SK-N-SH (cell line): ENCODE measurements around the gene ARHGAP26. TPM values are rescaled to one million over a fixed set of nuclear protein-coding genes. Genes with fewer than 3 reads are reported as not detected.

ENCODE experiments used
- CTCF ChIA-PET: fragments of 300-600, 350-600 bp; formaldehyde crosslinking; extraction: SDS; loops from one replicate; lab custom pipeline; 2021; lab: Yijun Ruan, JAX
- POLR2A ChIA-PET: fragments of 350-600 bp; sonication (Branson Sonifier 250); formaldehyde crosslinking; extraction: SDS; loops from one replicate; lab custom pipeline; 2020; ENCODE audit warnings: antibody characterized with exemption, inconsistent platforms; lab: Yijun Ruan, JAX
- DNase-seq: peaks from one replicate; pipeline ENCODE4 v3.0.0; 2012
- H2AFZ ChIP-seq: fragments of 200-600 bp; sonication (generic); 2 replicates; pipeline ENCODE4 v1.8.1; 2016; ENCODE audit warnings: antibody characterized with exemption, mild to moderate bottlenecking, low read depth
- H3F3A ChIP-seq: fragments of 200-600 bp; sonication (generic); replicated peaks from 2 replicates; pipeline ENCODE3; 2016; ENCODE audit warnings: antibody characterized with exemption, mild to moderate bottlenecking; ENCODE audit not compliant: insufficient read depth
- H3K27ac ChIP-seq, 2 experiments: fragments of 200-500 bp in 1 of 2; fragments of 200-600 bp in 1 of 2; sonication (Bioruptor generic) in 1 of 2; sonication (generic), shearing (Covaris generic) in 1 of 2; 2 replicates each; pipeline versions ENCODE4 v1.5.1 to v1.6.1; 2014 to 2016; ENCODE audit warnings: low read depth in 2 of 2, inconsistent platforms in 1 of 2, low read length in 1 of 2, mild to moderate bottlenecking in 1 of 2, mixed read lengths in 1 of 2
- H3K27me3 ChIP-seq: fragments of 200-600 bp; sonication (generic), shearing (Covaris generic); 2 replicates; pipeline ENCODE4 v1.6.1; 2016; ENCODE audit warnings: mixed run types; ENCODE audit not compliant: insufficient read depth
- H3K36me3 ChIP-seq, 2 experiments: fragments of 200-500 bp in 1 of 2; fragments of 200-600 bp in 1 of 2; sonication (Bioruptor generic) in 1 of 2; sonication (generic) in 1 of 2; replicated peaks in 1 of 2; 2 replicates each; pipeline versions ENCODE3 to v1.5.1; 2014 to 2016; ENCODE audit warnings: low read length in 1 of 2, mild to moderate bottlenecking in 1 of 2; ENCODE audit not compliant: insufficient read depth in 2 of 2, control insufficient read depth in 1 of 2
- H3K4me1 ChIP-seq, 2 experiments: fragments of 200-500 bp in 1 of 2; fragments of 200-600 bp in 1 of 2; sonication (Bioruptor generic) in 1 of 2; sonication (generic), shearing (Covaris generic) in 1 of 2; 2 replicates each; pipeline versions ENCODE4 v1.5.1 to v1.6.1; 2014 to 2016; ENCODE audit warnings: low read depth in 1 of 2, low read length in 1 of 2, mixed run types in 1 of 2; ENCODE audit not compliant: insufficient read depth in 2 of 2, control insufficient read depth in 1 of 2
- H3K4me2 ChIP-seq: fragments of 200-600 bp; sonication (generic), shearing (Covaris generic); 2 replicates; pipeline ENCODE4 v1.6.1; 2017; ENCODE audit warnings: mixed run types
- H3K4me3 ChIP-seq, 2 experiments: fragments of 200-500 bp in 1 of 2; fragments of 200-600 bp in 1 of 2; sonication (Bioruptor generic) in 1 of 2; sonication (generic), shearing (Covaris generic) in 1 of 2; 2 replicates each; pipeline versions ENCODE4 v1.5.1 to v1.8.1; 2014 to 2016; ENCODE audit warnings: low read depth in 2 of 2, inconsistent platforms in 1 of 2, low read length in 1 of 2, mild to moderate bottlenecking in 1 of 2, mixed read lengths in 1 of 2, moderate library complexity in 1 of 2
- H3K79me2 ChIP-seq: fragments of 200-600 bp; sonication (generic); 2 replicates; pipeline ENCODE4 v1.8.1; 2017; ENCODE audit warnings: mild to moderate bottlenecking; ENCODE audit not compliant: insufficient read depth
- H3K9ac ChIP-seq: fragments of 200-600 bp; sonication (generic); 2 replicates; pipeline ENCODE4 v1.6.1; 2017; ENCODE audit warnings: mixed run types
- H3K9me2 ChIP-seq: fragments of 200-600 bp; sonication (generic); 2 replicates; pipeline ENCODE4 v1.6.1; 2017; ENCODE audit warnings: mixed run types
- H3K9me3 ChIP-seq: fragments of 200-600 bp; sonication (generic); 2 replicates; pipeline ENCODE4 v1.6.1; 2017; ENCODE audit warnings: mixed run types, mild to moderate bottlenecking, moderate library complexity
- H4K20me1 ChIP-seq: fragments of 200-600 bp; sonication (generic); 2 replicates; pipeline ENCODE4 v1.6.1; 2017; ENCODE audit warnings: mild to moderate bottlenecking, mixed run types; ENCODE audit not compliant: insufficient read depth
- CHD2 ChIP-seq: fragments of 150-350 bp; IDR thresholded peaks from 2 replicates; pipeline ENCODE4 v1.6.1; 2018; ENCODE audit warnings: low read length; ENCODE audit not compliant: partially characterized antibody
- EP300 ChIP-seq, 2 experiments: IDR thresholded peaks; 2 replicates each; pipeline versions ENCODE4 v1.4.0 to v1.6.1; 2012; ENCODE audit warnings: borderline replicate concordance in 1 of 2, low read depth in 1 of 2, low read length in 1 of 2
- EZH2phosphoT487 ChIP-seq: fragments of 200-600 bp; sonication (generic); IDR thresholded peaks from 2 replicates; pipeline ENCODE4 v1.6.1; 2017; ENCODE audit warnings: low read depth, mixed run types, mild to moderate bottlenecking, antibody characterized with exemption, moderate library complexity, borderline replicate concordance
- FOSL2 ChIP-seq: IDR thresholded peaks from 2 replicates; pipeline ENCODE4 v1.4.0; 2012; ENCODE audit warnings: low read depth, mild to moderate bottlenecking, moderate library complexity, borderline replicate concordance
- FOXM1 ChIP-seq: IDR thresholded peaks from 2 replicates; pipeline ENCODE4 v1.4.0; 2012; ENCODE audit warnings: low read depth, mild to moderate bottlenecking
- GATA2 ChIP-seq: sonication (generic); formaldehyde crosslinking; IDR thresholded peaks from 2 replicates; pipeline ENCODE4 v1.5.0; 2020; ENCODE audit warnings: mild to moderate bottlenecking, missing genetic modification reagents
- JUND ChIP-seq: IDR thresholded peaks from 2 replicates; pipeline ENCODE4 v1.4.0; 2012
- MEF2A ChIP-seq: IDR thresholded peaks from 2 replicates; pipeline ENCODE4 v1.4.0; 2012; ENCODE audit warnings: low read depth, borderline replicate concordance
- MXI1 ChIP-seq: IDR thresholded peaks from 2 replicates; pipeline ENCODE4 v1.6.1; 2012; ENCODE audit warnings: mild to moderate bottlenecking, low read depth, low read length, improper control_type of control experiment
- RAD21 ChIP-seq: IDR thresholded peaks from 2 replicates; pipeline ENCODE4 v1.6.1; 2012; ENCODE audit warnings: mild to moderate bottlenecking, low read length
- RCOR1 ChIP-seq: fragments of 150-350 bp; IDR thresholded peaks from 2 replicates; pipeline ENCODE4 v1.6.1; 2017; ENCODE audit warnings: antibody characterized with exemption, low read length
- RFX5 ChIP-seq: IDR thresholded peaks from 2 replicates; pipeline ENCODE4 v1.6.1; 2012; ENCODE audit warnings: mild to moderate bottlenecking, improper control_type of control experiment, low read length
- RXRA ChIP-seq: IDR thresholded peaks from 2 replicates; pipeline ENCODE4 v1.4.0; 2012; ENCODE audit warnings: low read depth, mild to moderate bottlenecking, borderline replicate concordance
- SIN3A ChIP-seq: IDR thresholded peaks from 2 replicates; pipeline ENCODE4 v1.6.1; 2012; ENCODE audit warnings: low read depth, mild to moderate bottlenecking, low read length, moderate library complexity, borderline replicate concordance
- SMC3 ChIP-seq: IDR thresholded peaks from 2 replicates; pipeline ENCODE4 v1.6.1; 2012; ENCODE audit warnings: low read depth, low read length, improper control_type of control experiment
- TAF1 ChIP-seq: IDR thresholded peaks from 2 replicates; pipeline ENCODE4 v1.6.1; 2012; ENCODE audit warnings: low read depth, mild to moderate bottlenecking, low read length, moderate library complexity, borderline replicate concordance
- TEAD4 ChIP-seq: IDR thresholded peaks from 2 replicates; pipeline ENCODE4 v1.4.0; 2012; ENCODE audit warnings: mild to moderate bottlenecking, borderline replicate concordance; ENCODE audit not compliant: insufficient read depth
- YY1 ChIP-seq: IDR thresholded peaks from 2 replicates; pipeline ENCODE4 v1.4.0; 2012; ENCODE audit warnings: low read depth, mild to moderate bottlenecking
- WGBS: methylation state at CpG from one replicate; pipeline ENCODE4 v1.1.6; 2017; ENCODE audit warnings: low lambda C conversion rate; 5-methylcytosine and 5-hydroxymethylcytosine counted together
- polyA plus RNA-seq, 3 experiments: library from polyadenylated mRNA; depleted of rRNA; stranded (reverse); fragments of >200 nt; gene quantifications; 2 replicates each; pipeline ENCODE4 v1.2.3, GENCODE V29; 2012
- TF ChIP-seq, protein P1 (sequence below): IDR thresholded peaks from 2 replicates; pipeline ENCODE4 v1.6.1; 2012; ENCODE audit warnings: mild to moderate bottlenecking, low read depth, low read length, moderate library complexity
- TF ChIP-seq, protein P2 (sequence below): fragments of 150-350 bp; IDR thresholded peaks from 2 replicates; pipeline ENCODE4 v1.6.1; 2017; ENCODE audit warnings: antibody characterized with exemption, low read length, low read depth, borderline replicate concordance
- TF ChIP-seq, protein P3 (sequence below): fragments of 200-600 bp; sonication (generic); IDR thresholded peaks from 2 replicates; pipeline ENCODE4 v1.6.1; 2017; ENCODE audit warnings: antibody characterized with exemption, mild to moderate bottlenecking, moderate library complexity
- TF ChIP-seq, protein P4 (sequence below): IDR thresholded peaks from 2 replicates; pipeline ENCODE4 v1.4.0; 2012; ENCODE audit warnings: low read depth, borderline replicate concordance

The ARHGAP26 gene
- polyA plus RNA-seq, 1 of the 3 experiments (the other 2 are of a cell fraction) = 6.1 TPM

DNA sequence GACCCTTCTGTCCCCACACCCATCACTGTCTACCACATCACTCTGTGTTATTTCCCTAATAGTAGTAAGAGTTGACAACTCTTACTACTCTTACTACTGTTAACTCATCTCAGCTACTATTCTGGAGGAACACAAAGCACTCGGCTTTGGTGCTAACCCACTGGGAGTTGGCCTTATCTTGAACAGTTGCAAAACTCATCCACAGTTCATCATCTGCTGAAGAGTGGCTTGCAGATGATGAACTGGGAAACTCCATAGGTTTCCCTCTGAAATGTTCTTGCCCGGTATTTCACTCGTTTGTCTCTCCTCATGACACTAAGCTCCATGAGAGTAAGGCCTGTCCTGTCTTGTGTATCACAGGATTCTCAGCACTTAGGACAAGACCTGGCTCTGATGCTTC is 411.9 kb downstream of the ARHGAP26 start (continued):
- TF ChIP-seq FOXM1 (no peak), JUND (no peak), TEAD4 (no peak), EZH2phosphoT487 (no peak)
- TF ChIP-seq, all 33 proteins: peak for 0

DNA sequence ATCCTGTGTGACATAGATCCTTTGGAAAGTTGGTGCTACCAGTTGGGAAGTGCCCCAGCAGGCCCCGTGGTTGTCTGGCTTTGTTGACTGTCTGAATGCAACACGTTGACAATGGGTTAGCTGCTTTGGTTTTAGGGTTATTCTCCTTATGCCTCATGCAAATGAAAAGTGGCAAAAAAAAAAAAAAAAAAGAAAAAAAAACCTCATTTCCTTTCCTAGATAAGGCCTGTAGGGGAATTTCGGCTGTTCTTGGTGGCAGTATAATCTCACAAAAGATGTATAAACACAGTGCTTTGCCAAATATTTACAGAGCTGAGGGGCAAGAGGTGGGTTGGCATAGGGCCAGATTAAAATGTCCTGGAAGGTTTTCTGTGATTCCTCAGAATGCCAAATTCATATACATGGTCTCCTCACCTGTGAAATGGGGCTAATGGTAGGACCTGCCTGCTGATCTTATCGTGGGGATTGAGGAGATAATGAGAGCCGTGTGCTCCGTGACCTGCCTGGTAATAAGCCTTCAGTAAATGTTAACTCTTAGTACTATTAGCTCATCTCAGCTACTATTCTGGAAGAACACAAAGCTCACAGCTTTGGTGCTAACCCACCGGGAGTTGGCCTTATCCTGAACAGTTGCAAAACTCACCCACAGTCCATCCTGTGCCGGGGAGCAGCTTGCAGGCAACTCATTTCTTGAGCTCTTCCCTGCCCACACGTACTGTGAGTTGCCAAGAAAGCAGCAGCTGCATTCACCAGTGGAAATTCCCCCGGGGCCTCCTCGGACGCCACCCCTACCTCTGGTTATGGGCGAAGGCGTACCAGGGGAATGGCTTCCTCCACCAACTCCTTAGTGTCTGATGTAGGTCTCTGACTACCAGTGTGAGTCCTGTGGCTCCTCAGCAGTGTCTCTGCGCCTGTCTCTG is 413.0 kb downstream of the ARHGAP26 start:
- 85% methylated on average over 15 of the region's 15 CpGs for WGBS
- no peak overlapping the region for H3K27ac ChIP-seq

More for the DNA sequence above, 413.0 kb downstream of the ARHGAP26 start:
- Histone ChIP-seq H3K36me3 (no peaks in the 10 kb centered on the region), H3K4me3 (no peak overlapping the region), H3K9me2 (no peaks in the 10 kb centered on the region), H3F3A (peaks cover under 1% of the 10 kb centered on the region), H3K4me1 (no peaks in the 10 kb centered on the region; a peak in 1 of 4 replicates), H2AFZ (no peak overlapping the region), H3K9me3 (no peaks in the 10 kb centered on the region), H3K4me2 (no peak overlapping the region), H3K79me2 (no peaks in the 10 kb centered on the region), H3K27me3 (no peaks in the 10 kb centered on the region), H4K20me1 (no peaks in the 10 kb centered on the region), H3K9ac (no peak overlapping the region)
- POLR2A ChIA-PET = no interaction called here
- CTCF ChIA-PET = no interaction called here
- no peak for DNase-seq
- TF ChIP-seq RXRA = no peak
- TF ChIP-seq MEF2A = no peak
- no peak for TF ChIP-seq RFX5
- no peak for TF ChIP-seq SIN3A
- no peak for TF ChIP-seq EP300 (IDR thresholded peaks at IDR 0.05; ENCODE audit: borderline replicate concordance in 1 of 2, low read depth in 1 of 2, low read length in 1 of 2)
- TF ChIP-seq RCOR1 = no peak
- no peak for TF ChIP-seq GATA2 (CRISPR knock-in tag)
- no peak for TF ChIP-seq RAD21
- TF ChIP-seq, protein P1, sequence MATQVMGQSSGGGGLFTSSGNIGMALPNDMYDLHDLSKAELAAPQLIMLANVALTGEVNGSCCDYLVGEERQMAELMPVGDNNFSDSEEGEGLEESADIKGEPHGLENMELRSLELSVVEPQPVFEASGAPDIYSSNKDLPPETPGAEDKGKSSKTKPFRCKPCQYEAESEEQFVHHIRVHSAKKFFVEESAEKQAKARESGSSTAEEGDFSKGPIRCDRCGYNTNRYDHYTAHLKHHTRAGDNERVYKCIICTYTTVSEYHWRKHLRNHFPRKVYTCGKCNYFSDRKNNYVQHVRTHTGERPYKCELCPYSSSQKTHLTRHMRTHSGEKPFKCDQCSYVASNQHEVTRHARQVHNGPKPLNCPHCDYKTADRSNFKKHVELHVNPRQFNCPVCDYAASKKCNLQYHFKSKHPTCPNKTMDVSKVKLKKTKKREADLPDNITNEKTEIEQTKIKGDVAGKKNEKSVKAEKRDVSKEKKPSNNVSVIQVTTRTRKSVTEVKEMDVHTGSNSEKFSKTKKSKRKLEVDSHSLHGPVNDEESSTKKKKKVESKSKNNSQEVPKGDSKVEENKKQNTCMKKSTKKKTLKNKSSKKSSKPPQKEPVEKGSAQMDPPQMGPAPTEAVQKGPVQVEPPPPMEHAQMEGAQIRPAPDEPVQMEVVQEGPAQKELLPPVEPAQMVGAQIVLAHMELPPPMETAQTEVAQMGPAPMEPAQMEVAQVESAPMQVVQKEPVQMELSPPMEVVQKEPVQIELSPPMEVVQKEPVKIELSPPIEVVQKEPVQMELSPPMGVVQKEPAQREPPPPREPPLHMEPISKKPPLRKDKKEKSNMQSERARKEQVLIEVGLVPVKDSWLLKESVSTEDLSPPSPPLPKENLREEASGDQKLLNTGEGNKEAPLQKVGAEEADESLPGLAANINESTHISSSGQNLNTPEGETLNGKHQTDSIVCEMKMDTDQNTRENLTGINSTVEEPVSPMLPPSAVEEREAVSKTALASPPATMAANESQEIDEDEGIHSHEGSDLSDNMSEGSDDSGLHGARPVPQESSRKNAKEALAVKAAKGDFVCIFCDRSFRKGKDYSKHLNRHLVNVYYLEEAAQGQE = no peak
- no peak for TF ChIP-seq FOSL2
- no peak for TF ChIP-seq CHD2
- TF ChIP-seq YY1 = no peak
- TF ChIP-seq, protein P2, sequence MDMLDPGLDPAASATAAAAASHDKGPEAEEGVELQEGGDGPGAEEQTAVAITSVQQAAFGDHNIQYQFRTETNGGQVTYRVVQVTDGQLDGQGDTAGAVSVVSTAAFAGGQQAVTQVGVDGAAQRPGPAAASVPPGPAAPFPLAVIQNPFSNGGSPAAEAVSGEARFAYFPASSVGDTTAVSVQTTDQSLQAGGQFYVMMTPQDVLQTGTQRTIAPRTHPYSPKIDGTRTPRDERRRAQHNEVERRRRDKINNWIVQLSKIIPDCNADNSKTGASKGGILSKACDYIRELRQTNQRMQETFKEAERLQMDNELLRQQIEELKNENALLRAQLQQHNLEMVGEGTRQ = no peak
- no peak for TF ChIP-seq MXI1
- no peak for TF ChIP-seq SMC3
- TF ChIP-seq, protein P3, sequence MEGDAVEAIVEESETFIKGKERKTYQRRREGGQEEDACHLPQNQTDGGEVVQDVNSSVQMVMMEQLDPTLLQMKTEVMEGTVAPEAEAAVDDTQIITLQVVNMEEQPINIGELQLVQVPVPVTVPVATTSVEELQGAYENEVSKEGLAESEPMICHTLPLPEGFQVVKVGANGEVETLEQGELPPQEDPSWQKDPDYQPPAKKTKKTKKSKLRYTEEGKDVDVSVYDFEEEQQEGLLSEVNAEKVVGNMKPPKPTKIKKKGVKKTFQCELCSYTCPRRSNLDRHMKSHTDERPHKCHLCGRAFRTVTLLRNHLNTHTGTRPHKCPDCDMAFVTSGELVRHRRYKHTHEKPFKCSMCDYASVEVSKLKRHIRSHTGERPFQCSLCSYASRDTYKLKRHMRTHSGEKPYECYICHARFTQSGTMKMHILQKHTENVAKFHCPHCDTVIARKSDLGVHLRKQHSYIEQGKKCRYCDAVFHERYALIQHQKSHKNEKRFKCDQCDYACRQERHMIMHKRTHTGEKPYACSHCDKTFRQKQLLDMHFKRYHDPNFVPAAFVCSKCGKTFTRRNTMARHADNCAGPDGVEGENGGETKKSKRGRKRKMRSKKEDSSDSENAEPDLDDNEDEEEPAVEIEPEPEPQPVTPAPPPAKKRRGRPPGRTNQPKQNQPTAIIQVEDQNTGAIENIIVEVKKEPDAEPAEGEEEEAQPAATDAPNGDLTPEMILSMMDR = no peak
- TF ChIP-seq TAF1 = no peak
- TF ChIP-seq TEAD4 = no peak
- TF ChIP-seq, protein P4, sequence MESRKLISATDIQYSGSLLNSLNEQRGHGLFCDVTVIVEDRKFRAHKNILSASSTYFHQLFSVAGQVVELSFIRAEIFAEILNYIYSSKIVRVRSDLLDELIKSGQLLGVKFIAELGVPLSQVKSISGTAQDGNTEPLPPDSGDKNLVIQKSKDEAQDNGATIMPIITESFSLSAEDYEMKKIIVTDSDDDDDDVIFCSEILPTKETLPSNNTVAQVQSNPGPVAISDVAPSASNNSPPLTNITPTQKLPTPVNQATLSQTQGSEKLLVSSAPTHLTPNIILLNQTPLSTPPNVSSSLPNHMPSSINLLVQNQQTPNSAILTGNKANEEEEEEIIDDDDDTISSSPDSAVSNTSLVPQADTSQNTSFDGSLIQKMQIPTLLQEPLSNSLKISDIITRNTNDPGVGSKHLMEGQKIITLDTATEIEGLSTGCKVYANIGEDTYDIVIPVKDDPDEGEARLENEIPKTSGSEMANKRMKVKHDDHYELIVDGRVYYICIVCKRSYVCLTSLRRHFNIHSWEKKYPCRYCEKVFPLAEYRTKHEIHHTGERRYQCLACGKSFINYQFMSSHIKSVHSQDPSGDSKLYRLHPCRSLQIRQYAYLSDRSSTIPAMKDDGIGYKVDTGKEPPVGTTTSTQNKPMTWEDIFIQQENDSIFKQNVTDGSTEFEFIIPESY = no peak
